Right atrium auricular region (tissue), 2 donors: ENCODE results near the gene TMEM253. TPM values are rescaled to one million over a fixed set of nuclear protein-coding genes. Genes with fewer than 3 reads are reported as not detected.

Experiments
- DNase-seq: peaks from one replicate; pipeline ENCODE4 v3.0.0-alpha.2; 2019; ENCODE audit warnings: low spot score
- H3K27ac ChIP-seq, 2 donors: fragments of 200-600 bp; sonication (generic); 1 replicate in 1 of 2; 2 replicates in 1 of 2; pipeline ENCODE4 v1.5.1; 2016 to 2019
- H3K27me3 ChIP-seq, 2 donors: fragments of 200-600 bp; sonication (generic); one replicate each; pipeline versions ENCODE4 v1.5.1 to v1.6.0; 2017 to 2019
- H3K36me3 ChIP-seq: fragments of 200-600 bp; sonication (generic); one replicate; pipeline ENCODE4 v1.5.1; 2016
- H3K4me1 ChIP-seq, 2 donors: fragments of 200-600 bp; sonication (generic); one replicate each; pipeline versions ENCODE4 v1.5.1 to v1.6.0; 2017 to 2019
- H3K4me3 ChIP-seq, 2 donors: fragments of 200-600 bp; sonication (generic); 1 replicate in 1 of 2; 2 replicates in 1 of 2; pipeline ENCODE4 v1.5.1; 2017 to 2019; ENCODE audit warnings: mild to moderate bottlenecking in 1 of 2, moderate library complexity in 1 of 2
- H3K9me3 ChIP-seq, 2 donors: fragments of 200-600 bp; sonication (generic); one replicate each; pipeline ENCODE4 v1.5.1; 2019
- CTCF ChIP-seq, 2 donors: fragments of 200-600 bp; sonication (generic); IDR thresholded peaks; one replicate each; pipeline ENCODE4 v1.5.1; 2019; ENCODE audit warnings: antibody characterized with exemption in 2 of 2
- total RNA-seq, 2 donors: library from RNA; depleted of rRNA; stranded (reverse); fragments of >200 nt; gene quantifications; one replicate each; pipeline ENCODE4 v1.1.0, GENCODE V29; 2016

The TMEM253 gene
- total RNA-seq, 2 donors from 2014 or later: not detected

- Histone ChIP-seq H3K4me1 (no peaks in the 10 kb centered on the region), H3K36me3 (peaks cover 80% of the 10 kb centered on the region), H3K9me3 (no peaks in the 10 kb centered on the region), H3K27ac (no peak overlapping the region), H3K4me3 (no peak overlapping the region), H3K27me3 (no peaks in the 10 kb centered on the region)
- TF ChIP-seq CTCF (IDR thresholded peaks at IDR 0.05): no peak
- DNase-seq: no peak
These were observed 22.1 kb upstream of the TMEM253 start for GRCh38 chr14:21078726-21079125.

- Histone ChIP-seq H3K9me3 (no peaks in the 10 kb centered on the region), H3K27ac (no peak overlapping the region), H3K36me3 (peaks cover 91% of the 10 kb centered on the region), H3K27me3 (no peaks in the 10 kb centered on the region), H3K4me1 (peaks cover 0 to 9% of the 10 kb centered on the region in 2 donors), H3K4me3 (no peak overlapping the region)
- no peak for DNase-seq
- TF ChIP-seq CTCF (IDR thresholded peaks at IDR 0.05): no peak
These were observed 19.2 kb upstream of the TMEM253 start for GRCh38 chr14:21081521-21082142.

DNA sequence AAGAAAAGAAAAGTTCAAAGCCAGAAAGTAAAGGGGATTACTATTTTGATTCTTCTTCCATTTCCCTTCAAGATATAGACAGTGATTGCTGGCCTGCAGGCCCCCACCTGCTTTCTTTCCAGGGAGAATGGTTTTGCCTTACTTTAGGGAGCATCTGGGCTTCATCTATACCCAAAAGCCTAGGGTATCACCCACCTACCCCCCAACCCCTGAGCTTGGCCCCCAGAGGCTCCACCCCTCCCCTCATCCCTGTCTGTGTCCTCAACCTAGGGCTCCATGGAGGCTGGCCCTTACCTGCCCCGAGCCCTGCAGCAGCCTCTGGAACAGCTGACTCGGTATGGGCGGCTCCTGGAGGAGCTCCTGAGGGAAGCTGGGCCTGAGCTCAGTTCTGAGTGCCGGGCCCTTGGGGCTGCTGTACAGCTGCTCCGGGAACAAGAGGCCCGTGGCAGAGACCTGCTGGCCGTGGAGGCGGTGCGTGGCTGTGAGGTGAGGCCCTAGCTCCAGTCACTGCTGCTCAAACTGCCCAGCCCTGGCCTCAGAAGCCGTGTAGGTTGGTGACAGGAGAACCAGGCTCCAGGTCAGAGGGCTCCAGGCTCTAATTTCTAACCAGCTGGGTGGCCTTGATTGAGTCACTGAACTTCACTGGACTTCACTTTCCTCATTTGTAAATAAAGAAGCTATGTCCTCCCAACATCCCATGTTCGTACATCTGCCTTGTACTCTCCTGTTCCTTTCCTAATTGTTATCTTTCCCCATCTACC is 17.1 kb upstream of the TMEM253 start:
- no peaks in the 10 kb centered on the region for H3K27me3 ChIP-seq
- no peak for TF ChIP-seq CTCF (IDR thresholded peaks at IDR 0.05)
- H3K4me1 ChIP-seq: peaks cover 0 to 13% of the 10 kb centered on the region in 2 donors
- no peaks in the 10 kb centered on the region for H3K9me3 ChIP-seq
- DNase-seq: no peak
- no peak overlapping the region for H3K27ac ChIP-seq
- H3K4me3 ChIP-seq: no peak overlapping the region
- H3K36me3 ChIP-seq: peaks cover 78% of the 10 kb centered on the region

GRCh38 chr14:21084396-21084795 is 16.5 kb upstream of the TMEM253 start:
- no peak for DNase-seq
- H3K27ac ChIP-seq: no peak overlapping the region
- no peak for TF ChIP-seq CTCF (IDR thresholded peaks at IDR 0.05)

DNA sequence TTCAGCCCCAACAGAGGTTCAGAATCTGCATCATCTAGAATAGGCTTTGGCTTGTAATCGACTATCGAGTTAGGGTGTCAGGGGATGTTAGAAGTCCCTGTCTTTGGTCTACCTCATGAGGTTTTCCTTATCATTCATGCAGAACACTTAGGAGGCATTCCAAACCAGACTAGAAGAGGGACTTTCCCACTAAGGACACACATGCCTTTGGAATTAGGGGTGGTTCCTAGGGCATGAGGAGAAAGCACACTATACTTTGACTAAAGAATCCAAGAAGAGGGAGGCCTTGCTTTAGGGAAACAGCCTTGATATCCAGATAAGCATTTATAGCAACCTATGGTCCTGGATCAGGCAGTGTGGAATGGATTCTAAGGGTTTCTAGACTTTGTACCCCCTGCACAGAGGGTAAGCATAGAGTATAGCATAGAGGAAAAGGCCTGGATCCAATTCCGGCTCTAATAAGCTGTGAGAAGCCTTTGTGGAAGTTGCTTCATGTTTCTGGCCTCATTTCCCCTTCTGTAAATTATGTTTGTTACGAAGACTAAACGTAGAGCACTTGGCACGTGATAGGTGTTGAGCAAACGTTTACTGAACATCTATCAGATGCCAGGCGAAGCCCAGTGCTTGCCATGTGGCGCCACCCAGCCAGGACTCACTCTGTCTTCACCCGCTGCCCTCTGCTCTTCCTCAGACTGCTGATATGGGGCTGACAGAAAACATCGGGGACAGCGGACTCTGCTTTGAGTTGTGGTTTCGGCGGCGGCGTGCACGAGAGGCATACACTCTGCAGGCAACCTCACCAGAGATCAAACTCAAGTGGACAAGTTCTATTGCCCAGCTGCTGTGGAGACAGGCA is 15.6 kb upstream of the TMEM253 start:
- Histone ChIP-seq H3K36me3 (peaks cover 70% of the 10 kb centered on the region), H3K4me1 (peaks cover 0 to 13% of the 10 kb centered on the region in 2 donors), H3K4me3 (no peak overlapping the region), H3K27me3 (no peaks in the 10 kb centered on the region), H3K27ac (no peak overlapping the region), H3K9me3 (no peaks in the 10 kb centered on the region)
- TF ChIP-seq CTCF (IDR thresholded peaks at IDR 0.05): no peak
- no peak for DNase-seq

More at GRCh38 chr14:21084396-21084795, 16.5 kb upstream of the TMEM253 start:
- H3K9me3 ChIP-seq: no peaks in the 10 kb centered on the region
- no peaks in the 10 kb centered on the region for H3K27me3 ChIP-seq
- peaks cover 0 to 13% of the 10 kb centered on the region in 2 donors for H3K4me1 ChIP-seq
- H3K36me3 ChIP-seq: peaks cover 77% of the 10 kb centered on the region
- no peak overlapping the region for H3K4me3 ChIP-seq
